ENCODE results near the gene BSDC1. TPM values are rescaled to one million over a fixed set of nuclear protein-coding genes. Genes with fewer than 3 reads are reported as not detected.

BSDC1 gene
- total RNA-seq, 1 experiment from 2014 or later, result 47.0 TPM

DNA sequence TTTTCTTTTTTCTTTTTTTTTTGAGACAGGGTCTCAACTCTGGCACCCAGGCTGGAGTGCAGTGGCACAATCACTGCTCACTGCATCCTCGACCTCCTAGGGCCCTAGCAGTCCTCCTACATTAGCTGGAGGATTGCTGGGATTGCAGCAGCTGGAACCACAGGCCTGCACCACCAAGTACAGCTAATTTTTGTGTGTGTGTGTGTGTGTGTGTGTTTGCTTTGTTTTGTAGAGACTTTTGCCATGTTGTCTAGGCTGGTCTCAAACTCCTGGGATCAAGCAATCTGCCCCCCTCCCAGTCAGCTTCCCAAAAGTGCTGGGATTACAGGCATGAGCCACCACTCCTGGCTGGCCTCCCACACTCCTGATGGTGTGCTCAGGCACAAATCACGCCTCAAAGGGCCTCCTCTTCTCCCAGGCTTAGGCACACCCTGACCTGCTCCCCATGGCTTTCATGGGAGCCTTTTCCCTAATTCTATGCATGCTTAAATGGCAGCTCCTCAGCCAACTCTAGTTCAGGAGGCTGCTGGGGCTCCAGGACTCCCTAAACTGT, 41.3 kb downstream of the BSDC1 start (continued):
- TF ChIP-seq, protein P1, sequence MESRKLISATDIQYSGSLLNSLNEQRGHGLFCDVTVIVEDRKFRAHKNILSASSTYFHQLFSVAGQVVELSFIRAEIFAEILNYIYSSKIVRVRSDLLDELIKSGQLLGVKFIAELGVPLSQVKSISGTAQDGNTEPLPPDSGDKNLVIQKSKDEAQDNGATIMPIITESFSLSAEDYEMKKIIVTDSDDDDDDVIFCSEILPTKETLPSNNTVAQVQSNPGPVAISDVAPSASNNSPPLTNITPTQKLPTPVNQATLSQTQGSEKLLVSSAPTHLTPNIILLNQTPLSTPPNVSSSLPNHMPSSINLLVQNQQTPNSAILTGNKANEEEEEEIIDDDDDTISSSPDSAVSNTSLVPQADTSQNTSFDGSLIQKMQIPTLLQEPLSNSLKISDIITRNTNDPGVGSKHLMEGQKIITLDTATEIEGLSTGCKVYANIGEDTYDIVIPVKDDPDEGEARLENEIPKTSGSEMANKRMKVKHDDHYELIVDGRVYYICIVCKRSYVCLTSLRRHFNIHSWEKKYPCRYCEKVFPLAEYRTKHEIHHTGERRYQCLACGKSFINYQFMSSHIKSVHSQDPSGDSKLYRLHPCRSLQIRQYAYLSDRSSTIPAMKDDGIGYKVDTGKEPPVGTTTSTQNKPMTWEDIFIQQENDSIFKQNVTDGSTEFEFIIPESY (IDR thresholded peaks at IDR 0.05; ENCODE audit: extremely low read depth, insufficient replicate concordance, low read length), result no peak
- TF ChIP-seq CBX3 (IDR thresholded peaks at IDR 0.05; ENCODE audit: low read depth) (no peak), ZNF274 (IDR thresholded peaks at IDR 0.05; ENCODE audit: low read depth, low read length) (no peak), YY1 (IDR thresholded peaks at IDR 0.05; ENCODE audit: extremely low read depth, insufficient replicate concordance, low read depth, low read length) (no peak), SP1 (IDR thresholded peaks at IDR 0.05; ENCODE audit: low read depth) (no peak)
- TF ChIP-seq, protein P2, sequence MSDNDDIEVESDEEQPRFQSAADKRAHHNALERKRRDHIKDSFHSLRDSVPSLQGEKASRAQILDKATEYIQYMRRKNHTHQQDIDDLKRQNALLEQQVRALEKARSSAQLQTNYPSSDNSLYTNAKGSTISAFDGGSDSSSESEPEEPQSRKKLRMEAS (IDR thresholded peaks at IDR 0.05), result no peak

DNA sequence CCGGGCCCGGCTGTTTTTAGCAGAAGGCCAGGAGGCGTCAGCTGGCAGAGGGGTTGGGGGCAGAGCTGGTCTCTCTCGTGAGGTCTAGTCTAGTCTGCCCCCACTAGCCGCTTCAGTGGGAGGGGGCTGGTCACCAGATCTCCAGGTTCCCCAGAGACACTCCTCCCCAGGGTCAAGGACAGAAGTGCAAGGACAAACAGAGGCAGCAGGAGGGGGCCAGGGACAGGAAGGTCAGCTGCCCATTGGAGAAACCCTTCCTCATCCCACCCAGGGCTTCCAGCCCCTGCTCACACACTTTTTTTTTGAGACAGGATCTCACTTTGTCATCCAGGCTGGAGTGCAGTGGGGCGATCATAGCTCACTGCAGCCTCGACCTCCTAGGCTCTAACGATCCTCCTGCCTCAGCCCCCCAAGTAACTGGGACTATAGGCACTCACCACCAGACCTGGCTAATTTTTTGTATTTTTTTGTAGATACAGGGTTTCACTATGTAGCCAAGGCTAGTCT, 41.9 kb downstream of the BSDC1 start:
- Histone ChIP-seq H3K9me3 (ENCODE audit: control insufficient read depth in 1 of 2, insufficient read depth in 1 of 2, low read depth in 1 of 2, low read length in 2 of 2) (no peaks in the 10 kb centered on the region), H3K4me1 (ENCODE audit: control insufficient read depth in 1 of 2, insufficient read depth in 2 of 2, low read length in 2 of 2) (peaks cover 5 to 21% of the 10 kb centered on the region in 2 experiments; a peak in 3 of 4 replicates), H4K20me1 (ENCODE audit: insufficient read depth) (no peaks in the 10 kb centered on the region), H3K79me2 (ENCODE audit: insufficient read depth, low read length) (no peaks in the 10 kb centered on the region), H3K4me2 (ENCODE audit: low read length) (peak overlapping the region; percentile 90), H3K9ac (ENCODE audit: low read length) (peak overlapping the region; percentile 86), H3K27me3 (ENCODE audit: insufficient read depth, low read length) (no peaks in the 10 kb centered on the region), H3K4me3 (replicated peaks in 1 of 2; ENCODE audit: low read depth in 1 of 2, low read length in 2 of 2) (peak overlapping the region; percentile 69 to 78), H2AFZ (ENCODE audit: low read depth, low read length, poor library complexity, severe bottlenecking) (no peak overlapping the region), H3K36me3 (ENCODE audit: control insufficient read depth in 1 of 2, insufficient read depth in 2 of 2, low read length in 2 of 2) (no peaks in the 10 kb centered on the region), H3K27ac (ENCODE audit: low read depth, low read length) (peak overlapping the region; percentile 89), H3K9me2 (ENCODE audit: insufficient read depth) (no peaks in the 10 kb centered on the region)
- ATAC-seq (no peak), DNase-seq (ENCODE audit: low read depth, low spot score) (no peak)
- intact Hi-C loops (cut with micrococcal nuclease), result no loop called here
- ChIA-PET POLR2A (interaction anchor here (1.7 to 2.7 kb wide), 2 partner anchors 15 to 17 kb away, joined by 4 to 18 read pairs; partner anchors contain the start of gene MARCKSL1), CTCF (interaction anchor here (2.4 kb wide), 1 partner anchor 16 kb away, joined by 8 read pairs; the partner anchor contains the start of gene MARCKSL1), RAD21 (ENCODE audit: low non-redundant PET in 1 of 2, low total read pairs in 2 of 2, uncharacterized antibody in 2 of 2, unreplicated experiment in 2 of 2) (no interaction called here)
- TSS peak; percentile 39 for BruUV-seq (replicated peaks)
- TF ChIP-seq, protein P1 (IDR thresholded peaks at IDR 0.05; ENCODE audit: extremely low read depth, insufficient replicate concordance, low read length), result no peak
- TF ChIP-seq SP1 (IDR thresholded peaks at IDR 0.05; ENCODE audit: low read depth) (no peak), CBX3 (IDR thresholded peaks at IDR 0.05; ENCODE audit: low read depth) (no peak)

Measured in HCT116 (cell line).